ENCODE results near the gene MYL7.
A peak's percentile ranks its signal among the peaks of the same experiment; 100 is the strongest.
"Not testable (repeated sequence)": the region's sequence is repeated elsewhere in the genome, so short reads cannot be mapped to it uniquely, and the experiment has no call there.

Gene MYL7, protein sequence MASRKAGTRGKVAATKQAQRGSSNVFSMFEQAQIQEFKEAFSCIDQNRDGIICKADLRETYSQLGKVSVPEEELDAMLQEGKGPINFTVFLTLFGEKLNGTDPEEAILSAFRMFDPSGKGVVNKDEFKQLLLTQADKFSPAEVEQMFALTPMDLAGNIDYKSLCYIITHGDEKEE

DNA sequence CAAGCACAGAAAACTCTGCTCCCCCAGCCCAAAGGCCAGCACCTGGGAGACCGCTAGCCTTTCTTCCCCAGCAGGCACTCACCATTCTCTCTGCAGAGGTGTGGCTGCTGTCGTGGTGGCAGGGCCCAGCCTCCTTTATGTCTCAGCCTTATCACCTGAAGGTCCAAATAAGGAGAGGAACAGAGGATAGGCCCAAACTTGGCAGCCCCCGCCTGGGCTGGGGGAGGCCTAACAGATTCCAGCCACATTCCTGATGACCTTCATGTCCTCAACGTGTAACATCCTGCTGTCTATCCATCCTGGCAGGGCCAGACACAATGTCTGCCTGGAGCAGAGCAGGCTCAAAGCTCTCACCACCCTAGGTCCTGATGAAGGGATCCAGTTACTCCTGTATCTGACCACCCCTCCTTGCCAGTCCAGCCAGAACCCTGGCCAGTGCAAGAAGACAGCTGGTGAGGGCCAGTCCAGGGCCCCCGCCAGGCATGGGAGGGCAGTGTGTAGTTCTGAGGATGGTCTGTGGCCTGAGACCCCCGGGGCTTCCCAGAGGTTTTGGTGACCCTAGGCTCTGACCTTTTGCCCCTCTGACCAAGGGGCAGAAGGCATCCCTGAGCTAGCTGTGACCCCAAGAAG, at the start of gene MYL7:
TSS of gene MYL7 (minus strand) at position 112 of the 630 bp plus-strand sequence. CDS start at position 85, 27 bp downstream.
- no peak for DNase-seq

DNA sequence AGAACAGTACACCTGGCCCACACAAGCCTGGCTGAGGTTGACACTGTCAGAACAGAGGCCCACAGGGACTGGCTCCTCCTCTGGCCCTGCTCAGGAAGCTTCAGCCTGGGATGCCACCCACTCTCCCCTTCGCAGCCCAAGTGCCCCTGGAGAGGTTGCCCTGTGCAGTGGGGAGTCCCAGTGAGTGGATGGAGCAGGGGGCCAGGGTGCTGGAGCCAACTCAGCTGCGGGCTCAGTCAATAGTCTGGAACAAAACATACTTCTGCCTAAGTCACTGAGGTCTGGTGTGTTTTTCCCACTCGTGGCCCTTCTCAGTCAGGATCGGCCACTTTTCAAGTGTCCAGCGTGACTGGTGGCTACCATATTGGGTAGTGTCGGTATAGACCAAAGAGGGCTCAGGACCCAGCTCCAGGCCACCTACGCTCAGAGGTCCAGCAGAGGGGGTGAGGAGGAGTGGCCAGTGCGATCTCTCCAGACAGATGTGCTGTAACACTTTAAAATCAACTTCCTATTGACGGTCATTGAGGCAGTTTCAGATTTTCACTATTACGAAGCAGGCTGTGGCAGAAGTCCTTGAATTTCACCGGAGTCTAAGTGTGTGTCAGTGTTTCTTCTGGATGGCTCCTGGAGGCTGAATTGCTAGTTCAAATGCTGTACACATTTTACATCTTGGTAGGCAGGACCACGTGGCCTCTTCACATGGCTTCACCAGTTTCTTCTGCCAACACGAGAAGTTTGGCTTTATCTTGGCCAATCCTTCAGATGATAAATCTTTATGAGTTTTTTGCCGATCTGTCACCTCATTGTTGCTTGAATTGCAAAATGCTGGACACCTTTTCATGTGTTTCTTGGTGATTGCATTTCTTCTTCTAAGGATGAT, 49.1 kb upstream of the MYL7 start:
- no peak for DNase-seq

DNA sequence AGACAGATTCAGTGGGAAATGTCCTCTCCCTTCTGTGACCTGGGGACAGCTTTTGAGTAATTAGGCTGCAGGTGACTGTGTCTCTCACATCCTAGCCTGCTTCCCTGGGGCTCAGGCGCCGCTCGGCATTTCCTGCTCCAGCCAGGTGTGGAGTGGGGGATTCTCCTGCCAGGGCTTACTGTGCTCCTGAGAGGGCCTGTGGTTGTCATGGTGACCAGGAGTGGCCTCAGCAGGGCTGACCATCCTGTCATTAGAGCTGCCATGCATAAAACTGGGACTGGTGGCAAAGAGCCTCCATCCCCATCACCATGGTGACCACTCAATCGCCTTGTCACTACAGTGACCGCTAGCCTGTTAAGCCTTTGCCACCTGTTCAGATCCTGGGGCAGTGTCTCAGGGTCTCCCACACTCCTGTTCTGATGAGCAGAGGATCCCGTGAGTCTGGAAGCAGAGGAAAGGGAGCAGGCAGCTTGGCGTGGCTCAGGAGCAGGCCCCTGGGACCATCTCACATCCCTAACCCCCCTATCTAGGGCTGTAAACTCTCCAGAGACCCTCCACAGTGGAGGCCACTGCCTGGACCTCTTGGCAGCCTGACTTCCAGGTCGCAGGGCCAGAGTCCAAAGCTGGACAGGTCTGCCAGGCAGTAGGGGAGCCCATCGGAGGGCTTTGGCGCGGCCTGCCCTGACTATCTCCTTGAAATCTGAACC, 48.3 kb upstream of the MYL7 start, which contains the start of gene GCK:
TSS of gene GCK (minus strand) at position 154 of the 707 bp plus-strand sequence. CDS start 486 bp downstream, outside the sequence.
- peak; percentile 56 to 76 for DNase-seq

GRCh38 chr7:44188480-44189225, 47.5 kb upstream of the MYL7 start:
- no peak for DNase-seq

- DNase-seq = no peak
Observed at GRCh38 chr7:44187636-44188416, 46.7 kb upstream of the MYL7 start.

DNA sequence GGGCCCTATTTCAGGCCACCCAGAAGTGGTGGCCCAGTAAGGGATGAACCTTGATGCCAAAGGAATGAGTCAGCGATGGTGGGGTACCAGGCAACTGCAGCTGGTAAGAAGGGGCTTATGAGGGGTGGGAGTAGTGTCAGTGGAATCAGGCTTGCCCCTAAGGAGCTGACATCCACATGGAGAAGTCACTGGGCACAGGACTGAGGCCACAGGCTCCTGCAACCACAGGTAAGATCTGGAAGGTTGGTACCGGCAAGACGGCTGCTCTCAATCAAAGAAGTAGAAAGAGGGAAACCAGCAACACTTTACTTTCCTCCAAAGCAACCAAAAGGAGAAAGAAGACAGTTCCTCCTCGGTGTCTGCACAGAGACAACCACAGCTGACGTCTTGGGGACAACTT, 45.6 kb upstream of the MYL7 start:
- no peak for DNase-seq

- DNase-seq = no peak
Observed at GRCh38 chr7:44185729-44186128, 44.6 kb upstream of the MYL7 start.

DNA sequence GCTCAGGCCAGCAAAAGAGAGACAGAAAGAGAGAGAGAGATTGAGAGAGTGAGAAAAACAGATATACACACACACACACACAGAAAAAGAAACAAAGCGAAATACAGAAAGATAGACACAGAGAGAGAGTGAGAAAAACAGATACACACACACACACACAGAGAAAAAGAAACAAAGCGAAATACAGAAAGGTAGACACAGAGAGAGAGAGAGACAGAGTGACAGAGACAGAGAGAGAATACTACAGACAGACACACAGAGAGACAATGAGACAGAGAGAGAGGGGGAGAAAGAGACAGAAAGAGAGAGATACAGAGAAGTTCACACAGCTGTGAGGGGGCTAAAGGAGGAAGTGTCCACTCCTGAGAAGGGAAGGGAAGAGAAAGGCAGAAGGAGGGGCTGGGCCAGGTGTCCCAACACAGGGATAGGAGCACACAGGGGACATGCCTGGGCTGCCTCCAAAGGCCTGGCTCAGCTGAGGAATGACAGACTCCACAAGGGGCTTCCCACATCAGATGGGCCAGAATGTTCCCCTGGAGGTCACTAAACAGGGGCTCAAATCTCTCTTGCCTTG, 43.8 kb upstream of the MYL7 start:
- no peak for DNase-seq

DNA sequence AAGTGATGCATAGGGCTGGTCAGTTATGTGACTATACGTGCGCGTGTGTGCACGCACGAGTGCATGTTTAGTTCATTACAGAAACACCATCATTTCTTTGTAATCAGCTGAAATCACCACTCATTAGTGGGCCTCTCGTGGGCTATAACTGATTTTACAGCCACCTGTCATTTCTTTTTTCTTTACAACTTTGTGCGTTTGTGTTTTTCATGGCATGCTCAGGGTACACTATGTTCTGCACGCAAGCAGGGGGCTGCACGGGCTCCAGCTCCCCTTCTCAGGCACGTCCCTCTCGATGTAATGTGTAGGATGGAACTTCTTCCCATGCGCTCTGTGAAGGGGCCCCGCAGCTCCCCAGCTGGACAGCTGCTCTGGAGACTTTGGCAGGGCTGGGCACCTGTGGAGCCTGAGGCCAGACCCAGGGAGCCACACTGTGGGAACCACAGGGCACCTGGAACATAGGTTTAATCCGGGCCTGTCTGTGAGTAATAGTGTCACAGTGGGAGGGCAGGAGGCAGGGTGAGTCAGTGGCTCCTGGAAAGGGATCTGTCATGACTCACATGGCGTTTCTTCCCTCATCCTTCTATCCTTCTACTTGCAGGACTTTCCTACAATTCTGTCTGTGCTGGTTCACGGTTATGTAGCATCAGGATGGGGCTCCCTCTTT, 43.2 kb upstream of the MYL7 start:
- DNase-seq = no peak

DNA sequence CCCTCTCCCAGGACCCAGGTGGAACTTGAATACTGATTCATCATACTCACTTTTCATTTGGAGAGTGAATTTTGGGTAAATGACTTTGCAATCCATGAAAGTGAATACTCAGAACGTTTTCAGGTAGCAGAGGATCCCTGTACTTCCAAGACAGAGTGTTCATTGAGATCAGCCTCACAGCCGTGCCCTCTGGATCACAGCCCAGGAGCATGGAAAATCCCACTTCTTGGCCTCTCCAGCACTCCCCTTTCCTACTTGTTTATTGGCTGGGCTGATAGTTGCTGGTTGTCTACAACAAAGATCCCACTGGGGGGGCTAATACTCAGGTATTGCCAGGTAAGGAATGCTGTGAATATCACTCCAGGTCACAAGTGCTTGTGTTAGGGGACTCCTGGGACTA, 42.3 kb upstream of the MYL7 start:
- peak; percentile 50 to 66 for DNase-seq

DNA sequence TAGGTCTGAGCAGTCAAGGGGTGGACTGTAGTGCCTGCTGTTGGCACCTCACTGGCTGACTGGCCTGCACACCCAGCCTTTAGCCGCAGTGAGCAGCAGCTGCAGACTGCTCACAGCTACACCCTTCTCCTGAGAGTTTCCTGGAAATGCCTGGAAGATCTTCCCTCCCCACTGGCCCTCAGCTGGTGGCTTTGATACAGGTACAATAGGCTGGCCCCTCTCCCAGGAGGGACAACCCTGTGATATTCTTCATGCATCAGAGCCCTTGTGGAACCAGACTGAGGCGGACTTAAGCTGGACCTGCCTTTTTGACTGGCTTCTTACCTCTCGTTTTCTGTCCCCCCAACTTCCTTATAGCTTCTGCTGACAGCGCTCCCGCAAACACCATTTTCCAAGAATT, 41.7 kb upstream of the MYL7 start:
- DNase-seq = no peak

GRCh38 chr7:44180631-44181030, 39.5 kb upstream of the MYL7 start:
- DNase-seq = no peak

- DNase-seq = no peak
Observed at GRCh38 chr7:44177570-44178131, 36.5 kb upstream of the MYL7 start.

DNA sequence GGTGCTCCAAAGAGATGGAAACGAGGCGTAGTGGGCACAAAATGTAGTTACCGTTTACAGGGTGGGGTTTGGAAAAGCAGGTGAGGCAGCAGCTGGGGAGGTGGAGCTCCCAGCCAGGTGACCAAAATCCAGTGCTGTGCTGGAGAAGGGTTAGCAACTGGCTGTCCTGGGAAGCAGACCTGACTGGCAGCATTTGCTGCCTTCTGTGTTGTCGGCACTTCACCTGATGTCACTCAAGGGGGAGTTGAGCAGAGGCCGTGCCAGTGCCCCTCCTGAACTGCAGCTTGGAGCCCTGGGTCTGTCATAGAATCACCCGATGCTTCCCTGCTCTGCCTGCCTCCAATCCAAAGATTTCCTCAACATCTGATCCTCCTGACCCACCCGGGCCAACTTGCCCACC, 35.4 kb upstream of the MYL7 start:
- DNase-seq = no peak

- no peak for DNase-seq
Observed at GRCh38 chr7:44175730-44176129, 34.6 kb upstream of the MYL7 start.

DNA sequence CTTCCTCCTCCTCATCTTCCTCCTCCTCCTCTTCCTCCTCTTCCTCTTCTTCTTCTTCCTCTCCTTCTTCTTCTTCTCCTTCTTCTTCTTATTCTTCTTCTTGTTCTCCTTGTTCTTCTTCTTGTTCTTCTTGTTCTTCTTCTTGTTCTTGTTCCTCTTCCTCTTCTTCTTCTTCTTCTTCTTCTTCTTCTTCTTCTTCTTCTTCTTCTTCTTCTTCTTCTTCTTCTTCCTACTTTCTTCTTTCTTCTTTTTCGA, 33.5 kb upstream of the MYL7 start:
- DNase-seq = not testable (repeated sequence)

GRCh38 chr7:44173911-44174693, 33.0 kb upstream of the MYL7 start:
- no peak for DNase-seq

DNA sequence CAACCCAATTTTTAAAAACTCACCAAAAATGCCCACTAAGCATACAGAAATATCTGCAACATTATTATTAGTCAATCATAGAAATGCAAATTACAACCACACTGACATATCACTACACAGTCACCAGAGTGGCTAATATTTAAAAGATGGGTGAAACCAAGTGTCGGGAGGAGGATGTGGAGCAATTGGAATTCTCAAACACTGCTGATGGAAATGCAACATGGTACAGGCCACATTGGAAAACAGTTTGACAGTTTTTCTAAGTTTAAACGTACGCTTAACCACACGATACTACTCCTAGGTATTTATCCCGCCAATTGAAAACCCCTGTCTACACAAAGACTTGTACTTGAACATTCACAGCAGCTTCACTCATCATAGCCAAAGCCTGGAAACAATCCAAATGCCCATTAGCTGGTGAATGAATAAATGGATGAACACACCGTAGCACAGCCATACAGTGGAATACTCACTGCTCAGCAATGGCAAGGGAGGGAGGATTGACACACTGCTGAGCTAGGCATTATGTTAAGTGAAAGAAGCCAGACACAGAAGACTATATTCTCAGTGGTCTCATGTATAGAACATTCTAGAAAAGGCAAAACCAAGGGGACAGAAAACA, 31.8 kb upstream of the MYL7 start:
- no peak for DNase-seq

DNA sequence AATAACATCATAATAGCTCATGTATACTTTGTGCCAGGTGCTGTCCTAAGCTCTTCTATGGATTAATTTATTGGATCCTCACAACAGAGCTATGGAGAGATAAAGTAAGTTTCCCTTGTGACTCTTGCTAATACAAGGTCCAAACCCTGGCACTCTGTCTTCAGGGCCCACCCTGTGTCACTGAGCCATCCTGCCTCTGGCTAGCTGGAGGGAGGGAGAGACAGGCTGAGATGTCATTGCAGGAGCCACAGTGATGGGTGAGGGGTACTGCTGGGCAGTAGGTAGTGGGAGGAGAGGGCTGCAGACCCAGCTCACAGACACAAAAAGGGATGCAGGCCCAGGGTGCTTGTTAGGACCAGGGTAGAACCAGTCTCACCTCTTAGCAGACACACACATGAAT, 31.2 kb upstream of the MYL7 start:
- DNase-seq = no peak

Measured in cerebellar nuclear complex (tissue), 1 donor.